Kidney (tissue), 14 donors: ENCODE data around the gene ICE2. TPM values are rescaled to one million over a fixed set of nuclear protein-coding genes. Genes with fewer than 3 reads are reported as not detected.

Experiments used
- DNase-seq, 5 donors: peaks; one replicate each; pipeline ENCODE4 v3.0.0-alpha.2; 2013 to 2020
- FAIRE-seq: peaks from 2 replicates; lab custom pipeline; 2012; peaks lifted over from hg19 to GRCh38; lab: Jason Lieb, UNC
- H3K27ac ChIP-seq, 2 donors: one replicate each; pipeline ENCODE4 v1.7.0; 2013; ENCODE audit warnings: low read depth in 2 of 2, low read length in 2 of 2, inconsistent platforms in 1 of 2
- H3K27me3 ChIP-seq: one replicate; pipeline ENCODE4 v1.7.1; 2013; ENCODE audit warnings: low read length, inconsistent platforms; ENCODE audit not compliant: control insufficient read depth, insufficient read depth
- H3K36me3 ChIP-seq, 3 donors: one replicate each; pipeline versions ENCODE4 v1.7.0 to v1.7.1; 2013; ENCODE audit warnings: low read length in 3 of 3, control low read depth in 1 of 3, inconsistent platforms in 1 of 3; ENCODE audit not compliant: insufficient read depth in 3 of 3, control insufficient read depth in 2 of 3
- H3K4me1 ChIP-seq, 3 donors: one replicate each; pipeline versions ENCODE4 v1.7.0 to v1.7.1; 2013; ENCODE audit warnings: low read length in 3 of 3, inconsistent platforms in 1 of 3, low read depth in 1 of 3; ENCODE audit not compliant: control insufficient read depth in 2 of 3, insufficient read depth in 2 of 3
- H3K4me3 ChIP-seq, 3 donors: one replicate each; pipeline versions ENCODE4 v1.7.0 to v1.8.1; 2013; ENCODE audit warnings: low read length in 3 of 3, control low read depth in 1 of 3, inconsistent platforms in 1 of 3
- H3K9ac ChIP-seq, 3 donors: one replicate each; pipeline versions ENCODE4 v1.7.0 to v1.7.1; 2013; ENCODE audit warnings: low read length in 3 of 3, control low read depth in 1 of 3, inconsistent platforms in 1 of 3
- H3K9me3 ChIP-seq, 3 donors: one replicate each; pipeline versions ENCODE4 v1.7.0 to v1.7.1; 2013; ENCODE audit warnings: low read length in 3 of 3, control low read depth in 1 of 3, inconsistent platforms in 1 of 3; ENCODE audit not compliant: control insufficient read depth in 2 of 3, insufficient read depth in 1 of 3
- intact Hi-C: fragments of 100-400 bp; cut with DNase I; formaldehyde crosslinking; loops from one replicate; pipeline ENCODE4 v1.11.1; 2022
- polyA plus RNA-seq: library from polyadenylated mRNA; stranded (reverse); fragments of 350-450 nt; fragmentation: Illumina TruSeq; extraction: RNeasy Lipid Tissue Mini Kit (QIAGEN cat#74804); gene quantifications from one replicate; pipeline ENCODE4 v1.2.3, GENCODE V29; 2014; ENCODE audit warnings: low read depth, low replicate concordance; ENCODE audit not compliant: insufficient read depth
- total RNA-seq: library from RNA; stranded (reverse); fragmentation: NEBNext Ultra II Directional; extraction: Animal tissue kit (Norgen Biotek cat#: 25700); gene quantifications from one replicate; pipeline ENCODE4 v1.2.1, GENCODE V29; 2021
- TF ChIP-seq, protein P1 (sequence below): IDR thresholded peaks from 3 replicates; pipeline ENCODE4 v1.5.1; 2012; ENCODE audit warnings: mild to moderate bottlenecking, moderate library complexity, borderline replicate concordance; ENCODE audit not compliant: insufficient read depth; ENCODE audit errors: extremely low read depth
- donor health status: control.
- donor health status: control.
- donor health status: control.
- donor health status: control.
- donor health status: control.
- donor health status: DM: yes; HTN: yes; CAD: no.
- donor health status: Normal renal cell carcinoma (clear cell type).

ICE2 gene
- total and polyA plus RNA-seq, 2 donors from 2014 or later: 16.4 to 61.4 TPM

GRCh38 chr15:60423537-60423936, 55.4 kb downstream of the ICE2 start:
- Histone ChIP-seq H3K27me3 (no peaks in the 10 kb centered on the region), H3K9me3 (no peaks in the 10 kb centered on the region), H3K9ac (no peak overlapping the region), H3K27ac (no peak overlapping the region), H3K4me1 (no peaks in the 10 kb centered on the region), H3K36me3 (peaks cover 0 to 3% (median 0%) of the 10 kb centered on the region in 3 donors), H3K4me3 (no peak overlapping the region)
- TF ChIP-seq, protein P1, sequence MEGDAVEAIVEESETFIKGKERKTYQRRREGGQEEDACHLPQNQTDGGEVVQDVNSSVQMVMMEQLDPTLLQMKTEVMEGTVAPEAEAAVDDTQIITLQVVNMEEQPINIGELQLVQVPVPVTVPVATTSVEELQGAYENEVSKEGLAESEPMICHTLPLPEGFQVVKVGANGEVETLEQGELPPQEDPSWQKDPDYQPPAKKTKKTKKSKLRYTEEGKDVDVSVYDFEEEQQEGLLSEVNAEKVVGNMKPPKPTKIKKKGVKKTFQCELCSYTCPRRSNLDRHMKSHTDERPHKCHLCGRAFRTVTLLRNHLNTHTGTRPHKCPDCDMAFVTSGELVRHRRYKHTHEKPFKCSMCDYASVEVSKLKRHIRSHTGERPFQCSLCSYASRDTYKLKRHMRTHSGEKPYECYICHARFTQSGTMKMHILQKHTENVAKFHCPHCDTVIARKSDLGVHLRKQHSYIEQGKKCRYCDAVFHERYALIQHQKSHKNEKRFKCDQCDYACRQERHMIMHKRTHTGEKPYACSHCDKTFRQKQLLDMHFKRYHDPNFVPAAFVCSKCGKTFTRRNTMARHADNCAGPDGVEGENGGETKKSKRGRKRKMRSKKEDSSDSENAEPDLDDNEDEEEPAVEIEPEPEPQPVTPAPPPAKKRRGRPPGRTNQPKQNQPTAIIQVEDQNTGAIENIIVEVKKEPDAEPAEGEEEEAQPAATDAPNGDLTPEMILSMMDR: no peak
- FAIRE-seq (no peak), DNase-seq (peak in 4 of 5 donors; percentile 69 to 93 (median 82))
- intact Hi-C loops: no loop called here

GRCh38 chr15:60421544-60421943, 57.4 kb downstream of the ICE2 start:
- intact Hi-C loops: no loop called here
- no peaks in the 10 kb centered on the region for H3K36me3 ChIP-seq
- FAIRE-seq: no peak
- no peak for DNase-seq
- no peaks in the 10 kb centered on the region for H3K27me3 ChIP-seq
- H3K27ac ChIP-seq: no peak overlapping the region
- H3K9me3 ChIP-seq: no peaks in the 10 kb centered on the region
- no peak overlapping the region for H3K4me3 ChIP-seq
- H3K9ac ChIP-seq: no peak overlapping the region
- TF ChIP-seq, protein P1: no peak
- no peaks in the 10 kb centered on the region for H3K4me1 ChIP-seq

DNA sequence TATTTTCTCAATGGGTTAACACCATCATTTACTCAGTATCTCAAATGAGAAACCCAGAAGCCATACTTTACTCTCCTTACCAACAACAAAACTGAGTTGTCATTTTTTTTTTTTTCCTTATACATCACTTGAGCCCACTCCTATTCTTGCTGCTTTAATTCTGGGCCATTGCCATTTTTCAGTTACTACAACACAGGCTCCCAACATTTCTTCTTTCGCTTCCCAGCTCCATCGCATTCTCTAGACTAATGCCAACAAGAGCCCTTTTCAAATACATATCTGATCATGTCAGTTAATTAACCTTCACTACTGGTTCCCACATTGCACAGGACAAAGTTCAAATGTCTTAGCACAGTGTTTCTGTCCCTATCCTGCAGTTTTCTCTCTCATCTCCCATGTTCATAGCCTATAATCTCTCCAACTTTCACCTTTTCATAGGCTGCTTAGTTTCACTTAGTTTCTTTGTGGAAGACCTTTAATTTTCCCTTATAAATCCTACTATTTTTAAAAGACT, 58.7 kb downstream of the ICE2 start:
- H3K9me3 ChIP-seq: no peaks in the 10 kb centered on the region
- FAIRE-seq (no peak), DNase-seq (no peak)
- H3K4me1 ChIP-seq: no peaks in the 10 kb centered on the region
- intact Hi-C loops: no loop called here
- TF ChIP-seq, protein P1: no peak
- no peak overlapping the region for H3K4me3 ChIP-seq
- no peak overlapping the region for H3K9ac ChIP-seq
- no peaks in the 10 kb centered on the region for H3K36me3 ChIP-seq
- no peaks in the 10 kb centered on the region for H3K27me3 ChIP-seq
- no peak overlapping the region for H3K27ac ChIP-seq

DNA sequence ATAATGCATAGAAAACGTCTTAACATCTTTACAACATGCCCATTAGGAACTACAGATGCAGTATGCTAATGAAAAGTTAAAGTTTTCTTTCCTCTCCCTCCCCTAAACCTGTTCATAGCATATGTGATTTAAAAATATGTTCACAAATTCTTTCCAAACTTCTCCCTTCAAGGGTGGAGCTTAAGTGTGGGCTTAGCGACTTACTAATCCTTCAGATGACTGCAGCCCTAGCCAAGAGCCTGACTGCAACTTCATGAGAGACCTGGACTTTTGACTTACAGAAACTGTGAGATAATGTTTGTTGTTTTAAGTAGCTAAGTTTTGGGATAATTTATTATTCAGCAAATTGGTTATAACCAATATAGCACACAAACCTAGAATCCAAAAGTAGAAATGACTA, 59.2 kb downstream of the ICE2 start:
- DNase-seq: no peak
- intact Hi-C loops: no loop called here
- H3K9ac ChIP-seq: no peak overlapping the region
- no peaks in the 10 kb centered on the region for H3K9me3 ChIP-seq
- TF ChIP-seq, protein P1: no peak
- no peaks in the 10 kb centered on the region for H3K27me3 ChIP-seq
- H3K27ac ChIP-seq: no peak overlapping the region
- no peak overlapping the region for H3K4me3 ChIP-seq
- no peaks in the 10 kb centered on the region for H3K4me1 ChIP-seq
- H3K36me3 ChIP-seq: no peaks in the 10 kb centered on the region
- no peak for FAIRE-seq
